MCF 10A (cell line): Measurements from ENCODE around the gene SCN2A. TPM values are rescaled to one million over a fixed set of nuclear protein-coding genes. Genes with fewer than 3 reads are reported as not detected.

Experiments
- BruUV-seq: library from RNA; stranded (reverse); fragments of 400-500 nt; replicated peaks from 2 replicates; lab custom pipeline; 2021; lab: Mats Ljungman, UMichigan
- CTCF ChIA-PET: fragments of 300-600 bp; sonication (Branson Sonifier 250); formaldehyde crosslinking; extraction: SDS; loops from one replicate; lab custom pipeline; 2021; ENCODE audit warnings: antibody characterized with exemption, inconsistent platforms; lab: Yijun Ruan, JAX
- POLR2A ChIA-PET: fragments of 300-600, 350-650 bp; sonication (Branson Sonifier 250); formaldehyde crosslinking; extraction: SDS; loops from one replicate; lab custom pipeline; 2020; ENCODE audit warnings: antibody characterized with exemption, inconsistent platforms; lab: Yijun Ruan, JAX
- DNase-seq: peaks from one replicate; pipeline ENCODE4 v3.0.0-alpha.2; 2018; ENCODE audit not compliant: unreplicated experiment
- H3K27ac Mint-ChIP-seq: one replicate; pipeline ENCODE4 v1.8.0; 2022; ENCODE audit warnings: mild to moderate bottlenecking, low read depth, mixed read lengths; ENCODE audit not compliant: unreplicated experiment
- H3K27me3 Mint-ChIP-seq: one replicate; pipeline ENCODE4 v1.8.0; 2022; ENCODE audit warnings: mixed read lengths; ENCODE audit not compliant: insufficient read depth, unreplicated experiment
- H3K36me3 Mint-ChIP-seq: one replicate; pipeline ENCODE4 v1.8.0; 2022; ENCODE audit warnings: mild to moderate bottlenecking, moderate library complexity, mixed read lengths; ENCODE audit not compliant: insufficient read depth, unreplicated experiment
- H3K4me1 Mint-ChIP-seq: one replicate; pipeline ENCODE4 v1.8.0; 2022; ENCODE audit warnings: mixed read lengths; ENCODE audit not compliant: insufficient read depth, unreplicated experiment
- H3K4me3 Mint-ChIP-seq: one replicate; pipeline ENCODE4 v1.8.0; 2022; ENCODE audit warnings: mild to moderate bottlenecking, moderate library complexity, mixed read lengths; ENCODE audit not compliant: unreplicated experiment
- H3K9me3 Mint-ChIP-seq: one replicate; pipeline ENCODE4 v1.8.0; 2022; ENCODE audit warnings: mixed read lengths; ENCODE audit not compliant: unreplicated experiment
- CTCF ChIP-seq: fragments of 200-600 bp; IDR thresholded peaks from one replicate; pipeline ENCODE4 v1.8.0; 2022; ENCODE audit warnings: antibody characterized with exemption, mild to moderate bottlenecking; ENCODE audit not compliant: unreplicated experiment
- intact Hi-C: fragments of 100-400 bp; cut with micrococcal nuclease; formaldehyde crosslinking; loops from 2 replicates; pipeline ENCODE4 v1.14.1; 2022
- total RNA-seq: library from RNA; stranded (reverse); gene quantifications from 2 replicates; pipeline ENCODE4 v1.2.3, GENCODE V29; 2022

SCN2A gene
- total RNA-seq, 1 experiment from 2014 or later: not detected

DNA sequence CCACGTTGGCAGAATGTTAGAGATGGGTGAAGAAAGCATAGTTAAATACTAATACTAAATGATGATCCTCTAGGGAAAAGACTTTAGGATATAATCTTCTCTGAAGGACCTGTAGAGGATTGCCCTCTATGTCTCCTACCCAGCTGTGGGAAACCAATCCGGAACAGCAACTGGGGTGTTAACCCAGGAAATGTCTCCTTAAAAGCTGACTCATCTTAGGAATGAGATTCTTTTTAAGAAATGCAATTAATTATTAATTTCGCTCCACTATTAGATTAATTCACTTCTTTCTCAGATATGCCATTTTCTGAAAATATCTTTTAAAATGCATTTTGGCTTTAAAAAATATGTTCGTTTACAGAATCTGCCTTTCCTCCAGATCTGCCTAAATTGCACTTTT is 42.8 kb upstream of the SCN2A start:
- Mint-ChIP-seq H3K4me3 (no peak overlapping the region), H3K27me3 (peaks cover 89% of the 10 kb centered on the region), H3K9me3 (no peaks in the 10 kb centered on the region), H3K36me3 (no peaks in the 10 kb centered on the region), H3K27ac (no peak overlapping the region), H3K4me1 (no peaks in the 10 kb centered on the region)
- no peak for DNase-seq
- CTCF ChIA-PET: no interaction called here
- POLR2A ChIA-PET: no interaction called here
- no TSS peak for BruUV-seq
- TF ChIP-seq CTCF: no peak
- intact Hi-C loops: no loop called here

- TF ChIP-seq CTCF: no peak
- Mint-ChIP-seq H3K9me3 (no peaks in the 10 kb centered on the region), H3K4me1 (no peaks in the 10 kb centered on the region), H3K27ac (no peak overlapping the region), H3K27me3 (peaks cover 91% of the 10 kb centered on the region), H3K36me3 (no peaks in the 10 kb centered on the region), H3K4me3 (no peak overlapping the region)
- ChIA-PET CTCF (no interaction called here), POLR2A (no interaction called here)
- intact Hi-C loops: no loop called here
- BruUV-seq: no TSS peak
- DNase-seq: no peak
Measured at GRCh38 chr2:165197346-165197745, 41.9 kb upstream of the SCN2A start.

GRCh38 chr2:165198181-165198580 is 41.0 kb upstream of the SCN2A start:
- POLR2A ChIA-PET: no interaction called here
- CTCF ChIA-PET: interaction anchor here (11.6 kb wide), 1 partner anchor 182 kb away, joined by 132 read pairs; no protein-coding TSS in a partner anchor

GRCh38 chr2:165202239-165202638 is 37.0 kb upstream of the SCN2A start:
- POLR2A ChIA-PET: no interaction called here
- no peak for TF ChIP-seq CTCF
- no TSS peak for BruUV-seq
- H3K4me1 Mint-ChIP-seq: no peaks in the 10 kb centered on the region
- peaks cover 72% of the 10 kb centered on the region for H3K27me3 Mint-ChIP-seq
- CTCF ChIA-PET: interaction anchor here (0.9 to 11.6 kb wide), 5 partner anchors 12 to 210 kb away, joined by 3 to 132 read pairs (median 9); no protein-coding TSS in a partner anchor
- intact Hi-C loops: loop anchor here (5.0 kb wide), 1 partner anchor 465 kb away; no protein-coding TSS in a partner anchor
- no peak overlapping the region for H3K4me3 Mint-ChIP-seq
- DNase-seq: no peak
- H3K36me3 Mint-ChIP-seq: no peaks in the 10 kb centered on the region
- H3K9me3 Mint-ChIP-seq: no peaks in the 10 kb centered on the region
- no peak overlapping the region for H3K27ac Mint-ChIP-seq

More at GRCh38 chr2:165198181-165198580, 41.0 kb upstream of the SCN2A start:
- intact Hi-C loops: no loop called here
- no peak for DNase-seq
- no peak for TF ChIP-seq CTCF
- BruUV-seq: no TSS peak
- H3K4me3 Mint-ChIP-seq: no peak overlapping the region
- no peaks in the 10 kb centered on the region for H3K36me3 Mint-ChIP-seq
- no peaks in the 10 kb centered on the region for H3K4me1 Mint-ChIP-seq
- no peak overlapping the region for H3K27ac Mint-ChIP-seq
- H3K27me3 Mint-ChIP-seq: peaks cover 85% of the 10 kb centered on the region
- no peaks in the 10 kb centered on the region for H3K9me3 Mint-ChIP-seq
